Testis (tissue), 3 donors: ENCODE measurements around the gene BEST2. TPM values are rescaled to one million over a fixed set of nuclear protein-coding genes. Genes with fewer than 3 reads are reported as not detected.

Experiments
- DNase-seq: peaks from one replicate; pipeline ENCODE4 v3.0.0-alpha.2; 2019
- H3K27ac ChIP-seq, 2 donors: fragments of 200-600 bp; sonication (generic); one replicate each; pipeline ENCODE4 v1.5.1; 2019
- H3K27me3 ChIP-seq: fragments of 200-600 bp; sonication (generic); one replicate; pipeline ENCODE4 v1.5.1; 2019
- H3K36me3 ChIP-seq: fragments of 200-600 bp; sonication (generic); one replicate; pipeline ENCODE4 v1.5.1; 2017; ENCODE audit warnings: low read depth; ENCODE audit errors: missing control alignments
- H3K4me1 ChIP-seq: fragments of 200-600 bp; sonication (generic); one replicate; pipeline ENCODE4 v1.5.1; 2019
- H3K4me3 ChIP-seq, 2 donors: fragments of 200-600 bp; sonication (generic); one replicate each; pipeline ENCODE4 v1.5.1; 2017 to 2019
- H3K9me3 ChIP-seq: fragments of 200-600 bp; sonication (generic); one replicate; pipeline ENCODE4 v1.5.1; 2017
- POLR2A ChIP-seq: fragments of 450-650 bp; IDR thresholded peaks from one replicate; pipeline ENCODE4 v1.6.1; 2017; ENCODE audit warnings: antibody characterized with exemption, mild to moderate bottlenecking, moderate library complexity
- WGBS, 2 donors: methylation state at CpG; one replicate each; pipeline ENCODE4 v1.1.5; 2018; 5-methylcytosine and 5-hydroxymethylcytosine counted together
- intact Hi-C: fragments of 100-400 bp; cut with DNase I; formaldehyde crosslinking; loops from one replicate; pipeline ENCODE4 v1.15.1; 2023; ENCODE audit warnings: low total_unique reads
- polyA plus RNA-seq: library from polyadenylated mRNA; stranded (reverse); fragments of 350-450 nt; fragmentation: Illumina TruSeq; extraction: RNeasy Lipid Tissue Mini Kit (QIAGEN cat#74804); gene quantifications from one replicate; pipeline ENCODE4 v1.2.3, GENCODE V29; 2014; ENCODE audit warnings: low read depth, low replicate concordance; ENCODE audit not compliant: insufficient read depth
- total RNA-seq, 2 donors: library from RNA; depleted of rRNA; stranded (reverse); fragments of >200 nt; gene quantifications; one replicate each; pipeline ENCODE4 v1.2.3, GENCODE V29; 2016
- TF ChIP-seq, protein P1 (sequence below), 3 experiments: fragments of 450-650 bp in 2 of 3; fragments of 200-600 bp in 1 of 3; sonication (generic) in 1 of 3; IDR thresholded peaks; one replicate each; pipeline ENCODE4 v1.5.1; 2016 to 2019; ENCODE audit warnings: antibody characterized with exemption in 3 of 3, mild to moderate bottlenecking in 2 of 3, moderate library complexity in 1 of 3

Gene BEST2
- total and polyA plus RNA-seq, 3 donors from 2014 or later: 0.50 to 0.87 TPM; not detected in 1

DNA sequence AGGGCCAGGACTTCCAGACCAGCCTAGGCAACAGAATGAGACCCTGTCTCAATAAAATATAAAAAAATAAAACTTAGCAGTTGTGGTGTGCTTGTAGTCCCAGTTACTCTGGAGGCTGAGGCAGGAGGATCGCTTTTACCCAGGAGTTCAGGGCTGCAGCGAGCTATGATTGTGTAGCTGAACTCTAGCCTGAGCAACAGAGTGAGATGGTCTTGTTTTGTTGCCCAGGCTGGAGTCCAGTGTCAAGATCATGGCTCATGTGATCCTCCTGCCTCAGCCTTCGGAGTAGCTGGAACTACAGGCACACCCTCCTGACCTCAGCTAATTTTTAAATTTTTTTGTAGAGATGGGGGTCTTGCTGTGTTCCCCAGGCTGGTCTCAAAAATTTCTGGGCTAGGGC lies 35.4 kb downstream of the BEST2 start:
- Histone ChIP-seq H3K27ac (peak overlapping the region; percentile 93 to 98), H3K4me3 (no peak overlapping the region), H3K27me3 (no peaks in the 10 kb centered on the region), H3K9me3 (no peaks in the 10 kb centered on the region), H3K36me3 (no peaks in the 10 kb centered on the region), H3K4me1 (peaks cover 68% of the 10 kb centered on the region)
- 70 to 74% methylated on average over 3 of the region's 3 CpGs for WGBS, 2 donors
- no peak for TF ChIP-seq POLR2A
- TF ChIP-seq, protein P1, sequence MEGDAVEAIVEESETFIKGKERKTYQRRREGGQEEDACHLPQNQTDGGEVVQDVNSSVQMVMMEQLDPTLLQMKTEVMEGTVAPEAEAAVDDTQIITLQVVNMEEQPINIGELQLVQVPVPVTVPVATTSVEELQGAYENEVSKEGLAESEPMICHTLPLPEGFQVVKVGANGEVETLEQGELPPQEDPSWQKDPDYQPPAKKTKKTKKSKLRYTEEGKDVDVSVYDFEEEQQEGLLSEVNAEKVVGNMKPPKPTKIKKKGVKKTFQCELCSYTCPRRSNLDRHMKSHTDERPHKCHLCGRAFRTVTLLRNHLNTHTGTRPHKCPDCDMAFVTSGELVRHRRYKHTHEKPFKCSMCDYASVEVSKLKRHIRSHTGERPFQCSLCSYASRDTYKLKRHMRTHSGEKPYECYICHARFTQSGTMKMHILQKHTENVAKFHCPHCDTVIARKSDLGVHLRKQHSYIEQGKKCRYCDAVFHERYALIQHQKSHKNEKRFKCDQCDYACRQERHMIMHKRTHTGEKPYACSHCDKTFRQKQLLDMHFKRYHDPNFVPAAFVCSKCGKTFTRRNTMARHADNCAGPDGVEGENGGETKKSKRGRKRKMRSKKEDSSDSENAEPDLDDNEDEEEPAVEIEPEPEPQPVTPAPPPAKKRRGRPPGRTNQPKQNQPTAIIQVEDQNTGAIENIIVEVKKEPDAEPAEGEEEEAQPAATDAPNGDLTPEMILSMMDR (IDR thresholded peaks at IDR 0.05): no peak
- peak; percentile 44 for DNase-seq
- intact Hi-C loops: no loop called here

DNA sequence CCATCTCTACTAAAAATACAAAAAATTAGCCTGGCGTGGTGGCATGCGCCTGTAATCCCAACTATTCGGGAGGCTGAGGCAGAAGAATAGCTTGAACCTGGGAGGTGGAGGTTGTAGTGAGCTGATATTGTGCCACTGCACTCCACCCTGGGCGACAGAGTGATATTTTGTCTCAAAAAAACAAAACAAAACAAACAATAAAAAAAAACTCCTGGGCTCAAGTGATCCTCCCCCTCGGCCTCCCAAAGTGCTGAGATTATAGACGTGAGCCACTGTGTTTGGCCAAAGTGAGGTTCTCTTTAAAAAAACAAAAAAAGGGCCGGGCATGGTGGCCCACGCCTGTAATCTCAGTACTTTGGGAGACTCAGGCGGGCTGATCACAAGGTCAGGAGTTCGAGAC lies 35.9 kb downstream of the BEST2 start:
- intact Hi-C loops: no loop called here
- 50 to 52% methylated on average over 10 of the region's 10 CpGs for WGBS, 2 donors
- Histone ChIP-seq H3K27ac (peak overlapping the region; percentile 93 to 98), H3K27me3 (no peaks in the 10 kb centered on the region), H3K4me3 (no peak overlapping the region), H3K9me3 (no peaks in the 10 kb centered on the region), H3K36me3 (no peaks in the 10 kb centered on the region), H3K4me1 (peaks cover 68% of the 10 kb centered on the region)
- TF ChIP-seq, protein P1 (IDR thresholded peaks at IDR 0.05): no peak
- no peak for TF ChIP-seq POLR2A
- DNase-seq: no peak

DNA sequence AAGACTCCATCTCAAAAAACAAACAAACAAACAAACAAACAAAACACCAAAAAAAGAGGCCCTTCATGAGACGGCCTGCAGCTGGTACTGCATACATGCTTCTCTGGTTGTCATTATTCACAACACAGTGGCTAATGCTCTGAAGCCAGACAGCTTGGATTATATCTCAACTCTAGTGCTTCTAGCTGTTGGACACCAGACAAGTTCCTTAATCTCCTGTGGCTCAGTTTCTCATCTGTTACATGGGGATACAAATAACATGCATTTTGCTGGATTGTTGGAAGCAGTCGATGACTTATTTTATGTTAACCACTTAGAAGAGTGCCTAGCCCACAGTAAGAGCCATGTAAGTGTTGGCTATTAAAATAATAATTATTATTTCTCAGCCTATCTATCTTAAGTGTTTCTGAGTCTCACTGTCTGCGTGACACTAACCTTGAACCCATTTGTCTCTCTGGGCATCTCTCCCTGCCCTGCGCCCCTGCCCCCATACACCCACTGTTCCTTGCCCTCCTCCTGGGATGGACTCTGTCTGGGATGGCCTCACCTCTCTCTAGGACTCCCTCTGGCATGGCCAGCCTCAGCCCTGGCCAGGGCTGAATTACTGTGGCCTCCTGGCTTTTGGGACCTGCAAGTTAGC lies 36.6 kb downstream of the BEST2 start:
- H3K36me3 ChIP-seq: no peaks in the 10 kb centered on the region
- no peaks in the 10 kb centered on the region for H3K9me3 ChIP-seq
- no peak overlapping the region for H3K4me3 ChIP-seq
- H3K27me3 ChIP-seq: no peaks in the 10 kb centered on the region
- WGBS, 2 donors: 32 to 44% methylated on average over 4 of the region's 4 CpGs
- H3K4me1 ChIP-seq: peaks cover 63% of the 10 kb centered on the region
- peak overlapping the region; percentile 93 to 98 for H3K27ac ChIP-seq
- DNase-seq: no peak
- TF ChIP-seq, protein P1 (IDR thresholded peaks at IDR 0.05): no peak
- no peak for TF ChIP-seq POLR2A
- intact Hi-C loops: no loop called here

DNA sequence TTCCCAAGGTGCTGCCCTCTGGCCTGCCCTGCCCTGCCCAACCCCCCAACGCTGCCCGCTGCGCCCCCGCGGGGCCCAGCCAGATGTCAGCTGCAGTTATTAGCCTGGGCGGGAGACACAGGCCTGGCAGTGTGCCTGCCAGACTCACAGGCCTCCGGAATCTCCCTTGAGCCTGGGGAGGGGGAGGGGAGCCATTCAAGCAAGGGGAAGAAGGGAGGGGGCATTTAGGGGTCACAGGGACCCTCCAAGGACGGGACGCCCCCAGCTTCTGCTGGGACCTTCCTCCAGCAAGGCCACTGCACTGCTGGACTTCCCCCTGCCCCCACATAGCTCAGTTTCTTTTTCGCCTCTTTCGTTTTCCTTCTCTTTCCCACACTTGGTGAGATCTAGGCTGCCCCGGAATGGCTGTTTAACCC lies 37.1 kb downstream of the BEST2 start:
- TF ChIP-seq POLR2A: no peak
- TF ChIP-seq, protein P1 (IDR thresholded peaks at IDR 0.05): no peak
- Histone ChIP-seq H3K4me1 (peaks cover 57% of the 10 kb centered on the region), H3K27me3 (no peaks in the 10 kb centered on the region), H3K27ac (peak overlapping the region; percentile 93 to 98), H3K4me3 (peak overlapping the region; percentile 60 to 88), H3K9me3 (no peaks in the 10 kb centered on the region), H3K36me3 (no peaks in the 10 kb centered on the region)
- intact Hi-C loops: no loop called here
- WGBS, 2 donors: 4 to 7% methylated on average over 7 to 12 of the region's 12 CpGs
- DNase-seq: peak; percentile 88
